Measurements from ENCODE around the gene OR2T3.
"Not testable (repeated sequence)": the region's sequence is repeated elsewhere in the genome, so short reads cannot be mapped to it uniquely, and the experiment has no call there.

OR2T3 gene

GRCh38 chr1:248438668-248439067 lies 34.5 kb upstream of the OR2T3 start:
- H4K91ac ChIP-seq (ENCODE audit: low read depth, low read length); H2AK5ac ChIP-seq (ENCODE audit: low read length); H3K18ac ChIP-seq (ENCODE audit: low read length); H3K23ac ChIP-seq (ENCODE audit: low read length); H3K14ac ChIP-seq (ENCODE audit: low read length); H3K4ac ChIP-seq (ENCODE audit: low read depth, low read length); H3K79me2 ChIP-seq (ENCODE audit: control insufficient read depth, insufficient read depth, low read length, poor library complexity); H3K4me2 ChIP-seq (ENCODE audit: low read length); H2BK120ac ChIP-seq (ENCODE audit: insufficient read depth, low read length, poor library complexity); H3K36me3 ChIP-seq (ENCODE audit: control insufficient read depth in 1 of 2, insufficient read depth in 2 of 2, low read length in 2 of 2); H2BK12ac ChIP-seq (ENCODE audit: low read length); H2AFZ ChIP-seq (ENCODE audit: insufficient read depth, low read length, poor library complexity); H3K4me1 ChIP-seq (ENCODE audit: control insufficient read depth in 1 of 2, insufficient read depth in 2 of 2, low read length in 2 of 2); H4K12ac ChIP-seq (ENCODE audit: low read depth, low read length); H3K79me1 ChIP-seq (ENCODE audit: low read length); H4K8ac ChIP-seq (ENCODE audit: low read depth, low read length); H3K27me3 ChIP-seq (ENCODE audit: insufficient read depth, low read length); H3K4me3 ChIP-seq (ENCODE audit: low read depth, low read length); H3K9ac ChIP-seq (ENCODE audit: low read length); H3K27ac ChIP-seq (ENCODE audit: low read depth, low read length); DNase-seq; H2BK5ac ChIP-seq (ENCODE audit: low read depth, low read length, poor library complexity); H3K9me3 ChIP-seq (ENCODE audit: insufficient read depth, low read depth, low read length): not testable (repeated sequence)
- WGBS (ENCODE audit: extremely low coverage, insufficient coverage, insufficient read length): no CpG with 5 or more reads among the region's 1 CpG

GRCh38 chr1:248439283-248439682 lies 33.9 kb upstream of the OR2T3 start:
- not testable (repeated sequence) for H3K79me1 ChIP-seq (ENCODE audit: low read length); H3K9ac ChIP-seq (ENCODE audit: low read length); H3K4ac ChIP-seq (ENCODE audit: low read depth, low read length); H3K79me2 ChIP-seq (ENCODE audit: control insufficient read depth, insufficient read depth, low read length, poor library complexity); H3K9me3 ChIP-seq (ENCODE audit: insufficient read depth, low read depth, low read length); H4K91ac ChIP-seq (ENCODE audit: low read depth, low read length); H3K4me2 ChIP-seq (ENCODE audit: low read length); H3K23ac ChIP-seq (ENCODE audit: low read length); H3K36me3 ChIP-seq (ENCODE audit: control insufficient read depth in 1 of 2, insufficient read depth in 2 of 2, low read length in 2 of 2); H2AK5ac ChIP-seq (ENCODE audit: low read length); H2AFZ ChIP-seq (ENCODE audit: insufficient read depth, low read length, poor library complexity); H2BK5ac ChIP-seq (ENCODE audit: low read depth, low read length, poor library complexity); H3K18ac ChIP-seq (ENCODE audit: low read length); H2BK12ac ChIP-seq (ENCODE audit: low read length); H3K4me3 ChIP-seq (ENCODE audit: low read depth, low read length); H4K8ac ChIP-seq (ENCODE audit: low read depth, low read length); H2BK120ac ChIP-seq (ENCODE audit: insufficient read depth, low read length, poor library complexity); DNase-seq; H3K27ac ChIP-seq (ENCODE audit: low read depth, low read length); H4K12ac ChIP-seq (ENCODE audit: low read depth, low read length); H3K14ac ChIP-seq (ENCODE audit: low read length); H3K27me3 ChIP-seq (ENCODE audit: insufficient read depth, low read length); H3K4me1 ChIP-seq (ENCODE audit: control insufficient read depth in 1 of 2, insufficient read depth in 2 of 2, low read length in 2 of 2)
- WGBS (ENCODE audit: extremely low coverage, insufficient coverage, insufficient read length): no CpG with 5 or more reads among the region's 5 CpGs

- H3K36me3 ChIP-seq (ENCODE audit: control insufficient read depth in 1 of 2, insufficient read depth in 2 of 2, low read length in 2 of 2); H3K9ac ChIP-seq (ENCODE audit: low read length); H2AFZ ChIP-seq (ENCODE audit: insufficient read depth, low read length, poor library complexity); H3K27me3 ChIP-seq (ENCODE audit: insufficient read depth, low read length); H3K79me2 ChIP-seq (ENCODE audit: control insufficient read depth, insufficient read depth, low read length, poor library complexity); H2AK5ac ChIP-seq (ENCODE audit: low read length); H3K79me1 ChIP-seq (ENCODE audit: low read length); H3K4me2 ChIP-seq (ENCODE audit: low read length); H3K27ac ChIP-seq (ENCODE audit: low read depth, low read length); H4K8ac ChIP-seq (ENCODE audit: low read depth, low read length); H4K91ac ChIP-seq (ENCODE audit: low read depth, low read length); H3K4me3 ChIP-seq (ENCODE audit: low read depth, low read length); H2BK12ac ChIP-seq (ENCODE audit: low read length); H3K23ac ChIP-seq (ENCODE audit: low read length); H3K9me3 ChIP-seq (ENCODE audit: insufficient read depth, low read depth, low read length); H2BK5ac ChIP-seq (ENCODE audit: low read depth, low read length, poor library complexity); H2BK120ac ChIP-seq (ENCODE audit: insufficient read depth, low read length, poor library complexity); H3K18ac ChIP-seq (ENCODE audit: low read length); H3K4ac ChIP-seq (ENCODE audit: low read depth, low read length); H3K14ac ChIP-seq (ENCODE audit: low read length); H3K4me1 ChIP-seq (ENCODE audit: control insufficient read depth in 1 of 2, insufficient read depth in 2 of 2, low read length in 2 of 2); DNase-seq; H4K12ac ChIP-seq (ENCODE audit: low read depth, low read length): not testable (repeated sequence)
- WGBS (ENCODE audit: extremely low coverage, insufficient coverage, insufficient read length): no CpG with 5 or more reads among the region's 2 CpGs
Observed at GRCh38 chr1:248442500-248443277, 30.5 kb upstream of the OR2T3 start.

GRCh38 chr1:248444603-248445002 lies 28.5 kb upstream of the OR2T3 start:
- H2AFZ ChIP-seq (ENCODE audit: insufficient read depth, low read length, poor library complexity); H3K23ac ChIP-seq (ENCODE audit: low read length); H3K4me2 ChIP-seq (ENCODE audit: low read length); H3K9ac ChIP-seq (ENCODE audit: low read length); H2BK120ac ChIP-seq (ENCODE audit: insufficient read depth, low read length, poor library complexity); H3K36me3 ChIP-seq (ENCODE audit: control insufficient read depth in 1 of 2, insufficient read depth in 2 of 2, low read length in 2 of 2); H3K18ac ChIP-seq (ENCODE audit: low read length); H2AK5ac ChIP-seq (ENCODE audit: low read length); H2BK12ac ChIP-seq (ENCODE audit: low read length); H3K14ac ChIP-seq (ENCODE audit: low read length); H3K79me1 ChIP-seq (ENCODE audit: low read length); H4K8ac ChIP-seq (ENCODE audit: low read depth, low read length); H3K4me1 ChIP-seq (ENCODE audit: control insufficient read depth in 1 of 2, insufficient read depth in 2 of 2, low read length in 2 of 2); H4K91ac ChIP-seq (ENCODE audit: low read depth, low read length); H3K4ac ChIP-seq (ENCODE audit: low read depth, low read length); H3K79me2 ChIP-seq (ENCODE audit: control insufficient read depth, insufficient read depth, low read length, poor library complexity); H3K27me3 ChIP-seq (ENCODE audit: insufficient read depth, low read length); H3K27ac ChIP-seq (ENCODE audit: low read depth, low read length); H3K9me3 ChIP-seq (ENCODE audit: insufficient read depth, low read depth, low read length); H2BK5ac ChIP-seq (ENCODE audit: low read depth, low read length, poor library complexity); H4K12ac ChIP-seq (ENCODE audit: low read depth, low read length); H3K4me3 ChIP-seq (ENCODE audit: low read depth, low read length): not testable (repeated sequence)
- no CpG with 5 or more reads among the region's 4 CpGs for WGBS (ENCODE audit: extremely low coverage, insufficient coverage, insufficient read length)
- DNase-seq: peak in 1 of 2 donors; percentile 4
